DMS53 (cell line): ENCODE measurements around the gene RNU4-1.
"Not testable (repeated sequence)": the region's sequence is repeated elsewhere in the genome, so short reads cannot be mapped to it uniquely, and the experiment has no call there.

Experiments
- DNase-seq: peaks from one replicate; lab custom pipeline; 2025; lab: John Stamatoyannopoulos, UW

RNU4-1 gene

DNA sequence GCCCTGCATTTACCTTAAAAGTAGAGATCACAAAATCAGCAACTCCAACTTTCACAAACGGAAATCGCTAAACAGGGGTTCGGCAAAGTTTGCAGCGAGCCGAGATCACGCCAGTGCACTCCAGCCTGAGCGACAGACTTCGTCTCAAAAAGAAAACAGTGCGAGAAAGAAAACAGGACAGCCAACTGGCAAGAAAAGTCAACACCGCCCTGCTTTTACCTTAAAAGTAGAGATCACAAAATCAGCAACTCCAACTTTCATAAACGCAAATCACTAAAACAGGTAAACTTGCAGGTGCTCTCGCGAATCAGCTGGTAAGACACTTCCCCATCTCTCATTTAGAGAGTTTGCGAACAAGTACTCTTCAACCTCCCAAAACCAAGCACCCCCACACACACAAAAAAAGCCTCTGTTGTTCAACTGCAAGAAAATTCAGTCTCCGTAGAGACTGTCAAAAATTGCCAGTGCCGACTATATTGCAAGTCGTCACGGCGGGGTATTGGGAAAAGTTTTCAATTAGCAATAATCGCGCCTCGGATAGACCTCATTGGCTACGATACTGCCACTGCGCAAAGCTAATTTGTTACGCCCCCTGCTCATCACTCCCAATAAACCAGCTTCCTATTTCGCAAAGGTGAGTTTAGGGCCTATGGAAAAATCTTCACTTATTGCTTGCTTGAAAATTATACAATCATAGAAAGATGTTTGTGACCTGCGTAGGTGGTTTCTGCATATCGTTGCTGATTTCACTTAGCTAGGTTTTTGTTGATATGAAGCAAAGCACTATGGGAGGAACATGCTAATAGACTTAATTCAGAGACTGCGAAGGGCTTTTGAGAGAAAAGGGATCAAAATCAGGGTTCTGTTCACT, at the start of gene RNU4-1:
Gene RNU4-1, minus strand, starts transcription at position 577 of the 871 bp plus-strand sequence.
- DNase-seq, result peak; percentile 96

DNA sequence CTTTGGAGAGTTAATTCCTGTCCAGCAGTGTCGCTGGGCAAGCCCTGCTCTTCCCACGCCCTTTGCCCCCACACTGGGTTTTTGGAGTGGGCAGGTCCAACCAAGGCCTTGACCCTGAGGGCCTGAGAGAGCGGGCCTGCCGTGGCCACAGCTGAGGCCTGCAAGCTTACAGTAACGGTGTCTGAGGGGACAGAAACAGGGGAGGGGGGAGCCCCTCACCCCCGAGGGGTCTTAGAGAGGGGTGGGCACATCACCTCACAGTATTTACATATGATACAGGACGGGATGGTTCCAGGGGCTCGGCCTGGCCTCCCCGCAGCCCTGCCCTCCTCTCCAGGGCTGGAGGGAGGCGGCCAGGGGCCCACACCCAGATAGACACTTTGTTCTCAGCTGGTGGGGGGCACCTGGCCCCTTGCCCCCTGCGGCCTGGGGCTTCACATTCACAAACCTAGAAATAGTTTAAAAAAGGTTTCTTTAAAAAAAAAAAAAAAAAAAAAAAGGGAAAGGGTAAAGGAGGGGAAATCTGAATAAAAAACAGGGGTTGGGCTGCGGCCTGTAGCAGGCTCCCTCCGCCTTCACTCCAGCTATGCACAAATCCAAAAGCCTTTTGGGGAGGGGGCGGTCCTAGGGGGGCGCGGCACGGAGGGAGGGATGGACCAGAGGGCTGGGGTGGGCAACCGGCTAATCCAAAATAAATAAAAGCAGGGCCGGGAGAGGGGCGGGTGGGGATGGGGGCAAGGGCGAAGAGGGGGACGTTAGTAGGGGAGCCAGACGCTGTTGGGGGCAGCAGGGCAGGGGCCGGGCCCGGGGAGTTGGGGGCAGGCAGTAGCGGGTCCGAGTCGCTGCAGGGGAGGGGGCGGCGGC, 49.4 kb upstream of the RNU4-1 start:
- DNase-seq, result no peak

DNA sequence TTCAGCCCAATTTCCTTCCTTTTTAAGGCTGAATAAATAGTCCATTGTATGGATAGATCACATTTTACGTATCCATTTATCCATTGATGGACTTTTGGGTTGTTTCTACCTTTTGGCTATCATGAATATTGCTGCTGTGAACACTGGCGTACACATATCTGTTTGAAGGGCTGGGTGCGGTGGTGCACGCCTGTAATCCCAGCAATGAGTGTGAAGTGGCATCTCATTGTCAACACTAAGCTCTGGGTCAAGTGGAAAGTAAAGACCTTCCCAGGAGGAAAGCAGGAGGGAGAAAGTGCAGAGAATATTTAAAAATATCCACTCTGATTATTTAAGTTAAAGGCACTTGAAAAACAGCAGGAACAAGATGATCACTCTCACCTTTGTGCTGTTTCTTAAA, 46.2 kb upstream of the RNU4-1 start:
- DNase-seq, result peak; percentile 34

DNA sequence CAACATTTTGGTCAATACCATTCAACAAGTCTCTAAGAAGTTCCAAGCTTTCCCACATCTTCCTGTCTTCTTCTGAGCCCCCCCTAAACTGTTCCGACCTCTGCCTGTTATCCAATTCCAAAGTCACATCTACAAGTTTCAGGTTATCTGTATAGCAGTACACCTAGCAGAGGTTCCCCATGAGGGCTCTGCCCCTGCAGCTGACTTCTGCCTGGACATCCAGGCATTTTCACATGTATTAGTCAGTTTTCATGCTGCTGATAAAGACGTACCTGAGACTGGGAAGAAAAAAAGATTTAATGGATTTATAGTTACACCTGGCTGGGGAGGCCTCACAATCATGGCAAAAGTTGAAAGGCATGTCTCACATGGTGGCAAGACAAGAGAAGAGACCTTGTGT, 44.7 kb upstream of the RNU4-1 start:
- peak; percentile 36 for DNase-seq

DNA sequence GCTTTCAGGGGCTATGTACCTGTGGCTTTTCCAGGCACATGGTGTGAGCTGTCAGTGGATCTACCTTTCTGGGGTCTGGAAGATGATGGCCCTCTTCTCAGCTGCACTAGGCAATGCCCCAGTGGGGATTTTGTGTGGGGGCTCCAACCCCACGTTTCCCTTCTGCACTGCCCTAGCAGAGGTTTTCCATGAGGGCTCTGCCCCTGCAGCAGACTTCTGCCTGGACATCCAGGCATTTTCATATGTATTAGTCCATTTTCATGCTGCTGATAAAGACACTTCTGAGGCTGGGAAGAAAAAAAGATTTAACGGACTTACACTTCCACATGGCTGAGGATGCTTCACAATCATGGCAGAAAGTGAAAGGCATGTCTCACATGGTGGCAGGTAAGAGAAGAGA, 43.4 kb upstream of the RNU4-1 start:
- DNase-seq, result not testable (repeated sequence)

DNA sequence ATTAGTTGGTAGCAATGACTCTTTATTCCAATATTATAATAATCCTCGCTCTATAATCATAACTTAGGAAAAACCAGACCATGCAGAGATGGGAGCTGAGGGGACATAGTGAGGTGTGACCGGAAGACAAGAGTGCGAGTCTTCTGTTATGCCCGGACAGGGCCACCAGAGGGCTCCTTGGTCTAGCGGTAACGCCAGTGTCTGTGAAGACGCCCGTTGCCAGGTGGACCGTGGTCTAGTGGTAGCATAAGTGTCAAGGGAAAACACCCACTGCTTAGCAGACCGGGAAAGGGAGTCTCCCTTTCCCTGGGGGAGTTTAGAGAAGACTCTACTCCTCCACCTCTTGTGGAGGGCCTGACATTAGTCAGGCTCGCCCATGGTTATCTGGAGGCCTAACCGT, 42.4 kb upstream of the RNU4-1 start:
- DNase-seq, result peak; percentile 91

DNA sequence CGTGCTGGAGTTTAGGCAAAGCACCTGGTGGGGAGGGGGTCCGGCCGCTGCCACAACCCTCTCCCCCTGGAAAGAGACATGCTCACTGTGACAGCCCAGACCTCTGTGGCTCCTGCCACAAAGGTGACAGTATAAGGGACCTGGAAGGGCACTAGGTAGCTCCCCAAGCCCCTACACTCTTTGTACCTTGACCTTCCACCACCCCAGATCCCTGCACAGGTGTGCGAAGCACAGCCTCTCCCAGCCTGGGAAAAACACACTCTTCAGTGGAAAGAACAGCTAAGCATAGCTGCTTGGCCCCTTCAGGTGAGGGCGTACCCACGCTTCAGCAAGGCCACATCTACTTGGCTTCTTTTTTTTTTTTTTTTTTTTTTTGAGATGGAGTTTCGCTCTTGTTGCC, 39.5 kb upstream of the RNU4-1 start:
- no peak for DNase-seq

DNA sequence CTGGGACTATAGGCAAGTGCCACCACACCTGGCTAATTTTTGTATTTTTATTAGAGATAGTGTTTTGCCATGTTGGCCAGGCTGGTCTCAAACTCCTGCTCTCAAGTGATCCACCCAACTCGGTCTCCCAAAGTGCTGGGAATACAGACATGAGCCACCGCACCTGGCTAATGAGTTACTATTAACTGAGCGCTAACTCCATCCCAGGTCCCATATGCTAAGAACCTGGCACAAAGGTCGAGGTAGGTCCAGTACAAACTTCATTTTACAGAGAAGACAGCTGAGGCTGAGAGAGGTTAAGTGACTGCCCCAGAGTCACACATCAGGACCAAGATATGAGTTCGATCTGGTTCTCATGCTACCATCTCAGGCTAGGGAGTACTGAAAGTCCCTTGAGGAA, 39.0 kb upstream of the RNU4-1 start:
- no peak for DNase-seq

DNA sequence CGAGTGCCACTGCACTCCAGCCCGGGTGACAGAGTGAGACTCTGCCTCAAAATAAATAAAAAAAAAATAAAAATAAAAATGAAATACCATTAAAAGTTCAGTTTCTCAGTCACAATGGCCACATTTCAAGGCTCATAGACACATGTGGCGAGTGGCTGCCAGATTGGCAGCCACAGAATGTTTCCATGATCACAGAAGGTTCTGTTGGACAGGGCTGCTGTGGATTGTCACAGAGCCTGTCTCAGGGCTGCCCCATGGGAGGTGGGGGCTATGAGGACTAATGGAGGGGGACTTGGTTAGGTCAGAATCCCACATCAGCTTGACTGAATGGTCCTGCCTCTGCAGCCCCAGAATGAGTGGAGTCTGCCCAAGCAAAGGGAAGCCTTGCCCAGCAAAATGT, 38.4 kb upstream of the RNU4-1 start:
- no peak for DNase-seq

DNA sequence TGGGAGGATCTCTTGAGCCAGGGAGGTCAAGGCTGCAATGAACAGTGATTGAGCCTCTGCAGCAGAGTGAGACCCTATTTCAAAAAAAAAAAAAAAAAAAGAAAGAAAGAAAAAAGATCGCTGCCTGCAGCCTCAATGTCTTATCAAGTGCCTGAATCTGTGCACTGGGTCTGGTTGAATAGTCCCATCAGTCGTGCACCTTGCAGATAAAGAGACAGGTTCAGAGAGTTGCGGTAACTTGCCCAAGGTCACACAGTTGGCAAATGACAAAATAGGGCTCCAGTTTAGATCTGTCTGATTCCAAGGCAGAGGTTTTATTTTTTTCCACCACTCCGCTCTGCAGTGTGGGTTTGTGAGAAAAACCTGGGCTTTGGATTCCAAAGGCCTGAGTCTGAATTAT, 35.2 kb upstream of the RNU4-1 start:
- DNase-seq, result no peak

DNA sequence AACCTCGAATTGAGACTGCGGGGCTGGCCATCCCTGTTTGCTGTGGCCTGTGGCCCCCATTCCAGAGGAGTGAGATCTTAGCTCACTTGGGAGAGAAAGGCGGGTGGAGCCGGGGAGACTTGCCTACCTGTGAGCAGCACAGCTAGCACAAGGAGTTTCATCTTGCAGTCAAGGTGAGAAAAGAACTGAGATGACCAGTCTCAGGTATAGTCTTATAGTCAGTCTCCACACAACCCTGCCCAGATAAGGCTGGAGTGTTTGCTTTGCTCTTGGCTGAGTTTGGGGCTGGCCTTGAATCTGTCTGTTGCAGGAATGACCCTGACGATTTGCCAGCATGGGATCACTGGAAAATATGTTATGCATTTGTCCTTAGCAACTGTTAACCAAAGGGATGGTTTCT, 34.6 kb upstream of the RNU4-1 start, which contains the start of gene PLA2G1B:
Gene PLA2G1B, minus strand, starts transcription at position 187 of the 400 bp plus-strand sequence. Its CDS starts 26 bp downstream, at position 161.
- peak; percentile 47 for DNase-seq

DNA sequence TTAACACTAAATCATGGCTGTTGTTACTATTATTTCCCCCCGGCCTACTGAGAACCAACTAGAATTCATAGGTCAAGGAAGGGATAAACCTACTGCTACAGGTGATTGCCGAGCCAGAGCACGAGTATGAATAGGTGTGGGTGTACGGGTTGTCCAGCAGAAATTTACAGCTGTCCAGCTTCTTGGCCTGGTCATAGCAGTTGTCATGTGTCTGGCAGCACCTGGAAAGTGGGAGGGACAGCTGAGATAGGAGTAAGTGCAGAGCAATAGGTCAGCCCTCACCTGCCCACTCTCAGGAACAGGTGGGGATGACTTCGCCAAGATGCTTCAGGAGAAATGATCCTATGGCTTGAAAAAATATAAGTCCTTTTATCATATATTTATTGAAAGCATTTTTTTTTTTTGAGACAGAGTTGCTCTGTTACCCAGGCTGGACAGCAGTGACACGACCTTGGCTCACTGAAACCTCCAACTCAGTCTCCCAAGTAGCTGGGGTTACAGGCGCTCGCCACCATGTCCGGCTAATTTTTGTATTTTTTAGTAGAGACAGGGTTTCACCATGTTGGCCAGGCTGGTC, 31.9 kb upstream of the RNU4-1 start:
- peak; percentile 31 for DNase-seq

DNA sequence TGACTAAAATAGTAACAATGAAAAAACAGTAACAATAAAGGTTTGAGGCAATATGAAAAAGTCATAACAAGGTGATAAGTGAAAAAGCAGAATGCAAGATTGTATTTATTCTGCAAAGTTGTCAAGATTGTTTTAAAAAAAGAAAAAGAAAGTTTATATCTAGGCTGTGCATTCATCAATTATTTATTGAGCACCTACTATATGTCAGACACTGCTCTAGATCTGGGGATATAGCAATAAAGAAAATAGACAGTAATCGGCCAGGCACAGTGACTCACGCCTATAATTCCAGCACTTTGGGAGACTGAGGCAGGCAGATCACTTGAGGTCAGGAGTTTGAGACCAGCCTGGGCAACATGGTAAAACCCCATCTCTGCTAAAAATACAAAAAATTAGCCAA, 30.7 kb upstream of the RNU4-1 start:
- no peak for DNase-seq

DNA sequence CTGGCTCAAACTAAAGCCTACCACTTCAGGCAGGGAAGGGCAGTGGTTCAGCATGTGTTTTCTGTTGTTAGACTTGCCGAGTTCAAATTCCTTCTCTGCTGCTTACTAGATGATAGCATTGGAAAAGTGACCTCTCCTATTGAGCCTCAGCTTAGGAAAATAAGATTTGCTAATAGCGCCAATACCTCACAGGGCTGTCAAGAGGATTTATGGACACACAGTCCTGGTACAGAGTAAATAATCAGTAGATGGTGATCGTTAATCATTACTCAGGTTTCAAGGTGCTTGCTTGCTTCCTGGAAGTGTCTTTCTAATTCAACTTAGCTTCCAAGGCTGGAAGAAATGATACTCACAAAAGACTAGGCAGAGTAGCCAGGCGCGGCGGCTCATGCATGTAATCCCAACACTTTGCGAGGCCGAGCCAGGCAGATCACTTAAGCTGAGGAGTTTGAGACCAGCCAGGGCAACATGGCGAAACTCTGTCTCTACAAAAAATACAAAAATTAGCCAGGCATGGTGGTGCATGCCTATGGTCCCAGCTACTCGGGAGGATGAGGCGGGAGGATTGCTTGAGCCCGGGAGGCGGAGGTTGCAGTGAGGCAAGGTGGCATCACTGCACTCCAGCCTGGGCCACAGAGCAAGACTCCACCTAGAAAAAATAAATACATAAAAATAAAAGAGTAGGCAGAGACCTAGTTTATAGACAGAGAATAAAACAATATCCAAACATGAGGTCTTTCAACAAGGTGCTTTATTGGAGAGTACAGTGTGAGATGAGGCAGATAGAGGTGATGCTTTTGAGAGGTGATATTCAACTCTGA, 28.6 kb upstream of the RNU4-1 start:
- DNase-seq, result peak; percentile 83

DNA sequence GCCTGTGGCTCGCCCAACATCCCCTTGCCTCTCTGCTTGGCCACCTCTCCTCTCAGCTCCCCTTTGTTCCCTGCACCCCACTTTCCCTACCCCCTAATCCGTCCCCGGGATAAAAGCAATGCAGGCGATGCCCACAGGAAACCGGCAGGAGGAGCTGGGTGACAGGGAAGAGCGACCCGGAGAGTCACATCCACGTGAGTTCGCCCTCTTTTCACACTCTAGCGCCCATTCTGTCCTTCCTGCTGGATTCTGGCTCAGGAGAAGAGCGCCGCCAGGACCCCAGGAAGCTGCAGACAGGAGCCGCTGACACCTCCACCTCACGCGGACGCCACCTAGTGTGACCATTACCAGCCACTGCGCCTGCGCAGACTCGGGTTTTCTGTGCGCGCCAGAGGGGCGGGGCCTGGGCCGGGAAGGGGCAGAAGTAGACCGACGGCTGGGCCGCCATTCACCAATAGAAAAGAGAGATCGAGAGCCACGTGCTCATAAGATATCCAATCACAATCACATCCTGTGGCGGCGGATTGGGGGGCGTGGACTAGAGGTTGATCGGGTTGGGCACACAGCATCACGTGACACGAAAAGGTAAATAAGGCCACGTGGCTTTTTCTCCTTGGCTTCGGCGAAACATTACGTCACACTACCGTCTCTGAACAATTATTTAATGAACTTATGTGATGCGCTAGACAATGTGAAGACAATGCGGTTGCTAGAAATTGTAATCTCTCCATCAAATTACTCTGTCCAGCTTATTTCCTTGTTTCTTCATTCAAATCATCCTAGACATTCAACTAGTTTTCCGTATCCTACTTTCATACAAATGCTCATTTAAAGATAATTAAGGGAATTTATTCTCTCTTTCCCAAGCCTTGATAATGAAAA, 24.4 kb upstream of the RNU4-1 start:
- DNase-seq, result peak; percentile 100

DNA sequence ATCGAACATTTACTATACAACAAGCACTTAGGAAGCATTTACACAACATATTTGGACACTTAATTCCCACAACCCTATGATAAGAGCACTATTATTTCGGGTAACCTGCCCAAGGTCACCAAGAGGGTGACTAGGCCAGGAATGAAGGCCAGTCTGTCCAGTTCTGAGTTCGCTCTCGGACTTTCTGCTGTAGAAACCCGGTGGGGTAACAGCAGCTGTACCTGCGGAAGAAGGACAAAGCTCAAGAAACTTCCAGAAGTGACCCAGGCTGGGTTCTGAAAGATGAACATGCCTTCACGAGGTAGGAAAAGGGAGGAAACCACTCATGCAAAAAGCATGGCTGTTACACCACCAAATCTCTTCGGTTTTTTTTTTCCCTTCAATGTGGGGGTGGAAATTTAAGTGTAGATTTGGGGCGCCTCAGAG, 23.8 kb upstream of the RNU4-1 start:
- DNase-seq, result peak; percentile 70

DNA sequence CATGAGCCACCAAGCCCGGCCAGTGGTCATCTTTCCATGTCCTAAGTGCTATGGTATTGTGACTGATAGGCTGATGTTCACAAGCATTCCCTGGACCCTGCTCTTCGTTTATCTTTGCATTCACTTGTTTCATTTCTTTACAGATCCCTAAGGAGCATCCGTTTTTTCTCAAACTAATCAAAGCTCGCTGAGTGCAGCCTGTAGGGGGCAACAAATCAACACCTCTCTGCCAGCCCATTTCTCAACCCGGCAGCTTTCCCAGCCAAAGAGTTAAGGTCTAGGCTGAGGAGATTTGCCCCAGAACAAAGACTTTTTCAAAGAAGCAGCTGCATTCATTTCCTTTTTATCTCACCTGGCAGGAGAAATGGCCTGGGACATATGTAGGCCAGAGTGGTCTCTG, 21.2 kb upstream of the RNU4-1 start:
- peak; percentile 52 for DNase-seq

DNA sequence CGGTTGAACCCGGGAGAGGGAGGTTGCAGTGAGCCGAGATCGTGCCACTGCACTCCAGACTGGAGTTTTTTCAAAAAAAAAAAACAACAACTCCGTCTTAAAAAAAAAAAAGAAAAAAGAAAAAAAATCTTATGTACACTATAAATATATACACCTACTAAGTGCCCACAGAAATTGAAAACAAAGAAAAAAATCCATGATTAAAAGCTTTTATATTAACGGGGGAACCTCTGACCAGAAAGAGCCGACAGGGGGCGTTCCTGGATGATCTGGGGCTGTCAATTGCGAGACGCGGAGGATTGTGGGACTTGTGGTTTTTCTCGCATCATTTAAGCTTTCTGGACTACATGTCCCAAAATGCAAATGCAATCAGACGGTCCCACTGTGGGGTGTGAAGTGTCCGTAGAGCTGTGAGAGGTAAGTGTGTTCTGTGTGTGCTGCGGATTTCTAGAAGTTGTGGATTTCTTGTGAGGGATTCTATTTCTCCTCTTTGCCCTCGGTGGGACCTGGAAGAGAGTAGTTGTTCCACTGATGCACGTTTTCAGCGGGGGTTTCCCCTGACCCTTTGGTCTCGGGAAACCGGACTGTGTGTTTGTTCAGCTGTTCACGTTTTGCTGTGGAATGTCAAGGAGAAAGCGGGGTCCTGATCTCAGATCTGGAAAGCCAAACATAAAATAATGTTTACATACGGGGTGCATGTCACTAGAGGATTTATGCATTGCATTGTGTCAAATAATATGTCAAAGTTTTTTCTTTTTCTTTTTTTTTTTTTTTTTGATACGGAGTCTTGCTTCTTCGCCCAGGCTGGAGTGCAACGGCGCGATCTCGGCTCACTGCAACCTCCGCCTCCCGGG, 9.2 kb upstream of the RNU4-1 start, which contains the start of gene SIRT4:
Gene SIRT4, plus strand, starts transcription at position 360 of the 854 bp plus-strand sequence. CDS start 1,241 bp downstream, outside the sequence.
- DNase-seq, result peak; percentile 98

DNA sequence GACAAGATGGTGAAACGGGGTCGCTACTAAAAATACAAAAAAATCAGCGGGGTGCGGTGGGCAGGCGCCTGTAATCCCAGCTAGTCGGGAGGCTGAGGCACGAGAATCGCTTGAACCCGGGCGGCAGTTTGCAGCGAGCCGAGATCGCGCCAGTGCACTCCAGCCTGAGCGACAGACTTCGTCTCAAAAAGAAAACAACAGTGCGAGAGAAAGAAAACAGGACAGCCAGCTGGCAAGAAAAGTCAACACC, 701 bp downstream of the RNU4-1 start:
- DNase-seq, result no peak
